Ovary (tissue), 9 donors: ENCODE measurements around the gene ACSF3. TPM values are rescaled to one million over a fixed set of nuclear protein-coding genes. Genes with fewer than 3 reads are reported as not detected.

Source experiments
- DNase-seq, 5 donors: peaks; one replicate each; pipeline ENCODE4 v3.0.0-alpha.2; 2019 to 2020
- H3K27ac ChIP-seq, 2 donors: fragments of 200-600 bp; one replicate each; pipeline versions ENCODE4 v1.5.1 to v1.8.0; 2019 to 2022
- H3K27me3 ChIP-seq: fragments of 200-600 bp; one replicate; pipeline ENCODE4 v1.8.0; 2022
- H3K36me3 ChIP-seq: fragments of 200-600 bp; sonication (generic); one replicate; pipeline ENCODE4 v1.5.1; 2019
- H3K4me1 ChIP-seq: one replicate; pipeline ENCODE4 v1.8.1; 2013; ENCODE audit warnings: mild to moderate bottlenecking, moderate library complexity; ENCODE audit not compliant: insufficient read depth
- H3K4me3 ChIP-seq: fragments of 200-600 bp; sonication (generic); one replicate; pipeline ENCODE4 v1.5.1; 2017
- H3K9me3 ChIP-seq, 2 donors: fragments of 200-600 bp in 1 of 2; sonication (generic) in 1 of 2; one replicate each; pipeline versions ENCODE4 v1.5.1 to v1.8.1; 2013 to 2019; ENCODE audit warnings: mild to moderate bottlenecking in 1 of 2, moderate library complexity in 1 of 2
- CTCF ChIP-seq, 3 donors: fragments of 450-650 bp in 2 of 3; fragments of 200-600 bp in 1 of 3; IDR thresholded peaks; one replicate each; pipeline versions ENCODE4 v1.5.1 to v1.8.0; 2016 to 2022; ENCODE audit warnings: antibody characterized with exemption in 3 of 3, mild to moderate bottlenecking in 1 of 3
- EP300 ChIP-seq: sonication (generic); formaldehyde crosslinking; IDR thresholded peaks from one replicate; pipeline ENCODE4 v1.6.1; 2017; ENCODE audit warnings: antibody characterized with exemption
- POLR2A ChIP-seq: fragments of 450-650 bp; IDR thresholded peaks from one replicate; pipeline ENCODE4 v1.6.1; 2017; ENCODE audit warnings: antibody characterized with exemption, mild to moderate bottlenecking, moderate library complexity
- WGBS, 3 donors: extraction: QIAGEN DNeasy Blood & Tissue Kit in 1 of 3; methylation state at CpG; one replicate each; pipeline versions ENCODE4 v1.1.5 to v1.1.7; 2013 to 2017; 5-methylcytosine and 5-hydroxymethylcytosine counted together
- intact Hi-C, 4 donors: fragments of 100-400 bp; cut with DNase I; formaldehyde crosslinking; loops; one replicate each; pipeline versions ENCODE4 v1.11.0 to v1.15.1; 2022 to 2023
- polyA plus RNA-seq, 2 donors: library from polyadenylated mRNA; stranded (reverse); fragments of 200-250 nt in 1 of 2; fragments of 350-450 nt in 1 of 2; fragmentation: Illumina TruSeq in 1 of 2; extraction: RNeasy Lipid Tissue Mini Kit (QIAGEN cat#74804) in 1 of 2; gene quantifications; one replicate each; pipeline ENCODE4 v1.2.3, GENCODE V29; 2013 to 2014
- total RNA-seq, 7 donors: library from RNA; depleted of rRNA in 2 of 7; stranded (reverse); fragments of >200 nt in 2 of 7; fragmentation: NEBNext Ultra II Directional in 3 of 7; extraction: Animal tissue kit (Norgen Biotek cat#: 25700) in 3 of 7; gene quantifications; one replicate each; pipeline versions ENCODE4 v1.1.0 to v1.2.4, GENCODE V29; 2016 to 2023
- donor health status: DM: no; HTN: no; CAD: no; lungs with moderate emphysema.
- donor health status: DM: no; HTN: no; CAD: no.
- donor health status: Bipolar disorder and iron deficiency.
- donor health status: DM: yes; HTN: yes; CAD: no.
- donor health status: DM: no; HTN: no; CAD: no.
- donor health status: DM: yes; HTN: yes; CAD: no.

The ACSF3 gene
- total and polyA plus RNA-seq, 9 donors, result 16.2 to 40.9 (median 28.0) TPM

- intact Hi-C loops, result no loop called here
- WGBS, 3 donors, result 97 to 98% (median 97%) methylated on average over 5 of the region's 5 CpGs
- TF ChIP-seq CTCF (IDR thresholded peaks at IDR 0.05), result no peak
- TF ChIP-seq EP300, result no peak
- TF ChIP-seq POLR2A, result no peak
- Histone ChIP-seq H3K4me1 (no peaks in the 10 kb centered on the region), H3K27ac (no peak overlapping the region), H3K9me3 (no peaks in the 10 kb centered on the region), H3K4me3 (no peak overlapping the region), H3K36me3 (no peaks in the 10 kb centered on the region), H3K27me3 (no peaks in the 10 kb centered on the region)
- no peak for DNase-seq
Measured at GRCh38 chr16:89130448-89130847, 36.8 kb downstream of the ACSF3 start.

- H3K4me3 ChIP-seq, result no peak overlapping the region
- intact Hi-C loops, result no loop called here
- H3K27me3 ChIP-seq, result no peaks in the 10 kb centered on the region
- H3K9me3 ChIP-seq, result no peaks in the 10 kb centered on the region
- no peaks in the 10 kb centered on the region for H3K36me3 ChIP-seq
- H3K4me1 ChIP-seq, result no peaks in the 10 kb centered on the region
- no peak for TF ChIP-seq EP300
- TF ChIP-seq CTCF (IDR thresholded peaks at IDR 0.05), result no peak
- TF ChIP-seq POLR2A, result no peak
- 91 to 93% (median 91%) methylated on average over 17 of the region's 17 CpGs for WGBS, 3 donors
- DNase-seq, result peak in 2 of 5 donors; percentile 6 to 13
- H3K27ac ChIP-seq, result no peak overlapping the region
Measured at GRCh38 chr16:89131783-89132182, 38.1 kb downstream of the ACSF3 start.

- DNase-seq, result peak in 2 of 5 donors; percentile 9 to 25
- TF ChIP-seq EP300, result no peak
- TF ChIP-seq CTCF (IDR thresholded peaks at IDR 0.05), result no peak
- no peak for TF ChIP-seq POLR2A
- intact Hi-C loops, result no loop called here
- 92 to 96% (median 93%) methylated on average over 22 of the region's 22 CpGs for WGBS, 3 donors
- Histone ChIP-seq H3K36me3 (no peaks in the 10 kb centered on the region), H3K27ac (no peak overlapping the region), H3K27me3 (no peaks in the 10 kb centered on the region), H3K4me3 (no peak overlapping the region), H3K4me1 (no peaks in the 10 kb centered on the region), H3K9me3 (no peaks in the 10 kb centered on the region)
Measured at GRCh38 chr16:89132194-89133005, 38.7 kb downstream of the ACSF3 start.

- Histone ChIP-seq H3K4me1 (no peaks in the 10 kb centered on the region), H3K27me3 (no peaks in the 10 kb centered on the region), H3K36me3 (no peaks in the 10 kb centered on the region), H3K9me3 (no peaks in the 10 kb centered on the region), H3K4me3 (no peak overlapping the region), H3K27ac (no peak overlapping the region)
- TF ChIP-seq EP300 (no peak), CTCF (IDR thresholded peaks at IDR 0.05) (no peak)
- WGBS, 3 donors, result 94 to 98% (median 95%) methylated on average over 21 to 25 of the region's 25 CpGs
- peak in 2 of 5 donors; percentile 10 to 24 for DNase-seq
- intact Hi-C loops, result no loop called here
Measured at GRCh38 chr16:89133457-89134127, 39.9 kb downstream of the ACSF3 start.
